GM23338 (cell line): Measurements from ENCODE around the gene ELL2. TPM values are rescaled to one million over a fixed set of nuclear protein-coding genes. Genes with fewer than 3 reads are reported as not detected.

Experiments used
- ATAC-seq: fragments of 200-7000 bp; cut with Tn5 transposase; 3 replicates; pipeline ENCODE4 v1.9.1; 2020
- DNase-seq: peaks from one replicate; pipeline ENCODE4 v3.0.0-alpha.2; 2015; ENCODE audit warnings: low spot score
- H2AFZ ChIP-seq: fragments of 200-600 bp; sonication (generic); 2 replicates; pipeline ENCODE4 v1.8.0; 2016; ENCODE audit warnings: antibody characterized with exemption, mild to moderate bottlenecking, moderate library complexity
- H3F3A ChIP-seq: fragments of 200-600 bp; sonication (generic); replicated peaks from 2 replicates; pipeline ENCODE4 v1.8.0; 2017; ENCODE audit warnings: antibody characterized with exemption, mixed run types, low read depth
- H3K27ac ChIP-seq: fragments of 200-600 bp; sonication (generic); 2 replicates; pipeline ENCODE4 v1.6.1; 2016; ENCODE audit warnings: low read depth
- H3K27me3 ChIP-seq: fragments of 200-600 bp; sonication (generic); 2 replicates; pipeline ENCODE4 v1.8.0; 2016; ENCODE audit warnings: mild to moderate bottlenecking, mixed run types, moderate library complexity; ENCODE audit not compliant: insufficient read depth
- H3K36me3 ChIP-seq: fragments of 200-600 bp; sonication (generic); 2 replicates; pipeline ENCODE4 v1.8.0; 2016; ENCODE audit warnings: mild to moderate bottlenecking; ENCODE audit not compliant: insufficient read depth
- H3K4me1 ChIP-seq: fragments of 200-600 bp; sonication (generic); 2 replicates; pipeline ENCODE4 v1.8.0; 2016; ENCODE audit warnings: mild to moderate bottlenecking, moderate library complexity; ENCODE audit not compliant: insufficient read depth
- H3K4me2 ChIP-seq: fragments of 200-600 bp; sonication (generic); 2 replicates; pipeline ENCODE4 v1.7.1; 2017; ENCODE audit warnings: mixed run types
- H3K4me3 ChIP-seq: fragments of 200-600 bp; sonication (generic); 2 replicates; pipeline ENCODE4 v1.6.1; 2016; ENCODE audit warnings: mixed run types
- H3K79me2 ChIP-seq: fragments of 200-600 bp; sonication (generic); replicated peaks from 2 replicates; pipeline ENCODE4 v1.8.0; 2017; ENCODE audit warnings: mild to moderate bottlenecking; ENCODE audit not compliant: insufficient read depth
- H3K9me2 ChIP-seq: fragments of 200-600 bp; sonication (generic); 2 replicates; pipeline ENCODE4 v1.8.0; 2017; ENCODE audit not compliant: insufficient read depth
- H4K20me1 ChIP-seq: fragments of 200-600 bp; sonication (generic); replicated peaks from 2 replicates; pipeline ENCODE4 v1.8.0; 2017; ENCODE audit warnings: mild to moderate bottlenecking; ENCODE audit not compliant: insufficient read depth
- H3K27ac Mint-ChIP-seq: 2 replicates; pipeline ENCODE4 v1.8.0; 2020; ENCODE audit warnings: inconsistent platforms, mild to moderate bottlenecking, moderate library complexity, mixed read lengths
- H3K27me3 Mint-ChIP-seq: 3 replicates; pipeline ENCODE4 v1.8.0; 2022; ENCODE audit warnings: low read depth, mild to moderate bottlenecking, moderate library complexity, mixed read lengths, inconsistent platforms; ENCODE audit not compliant: insufficient read depth, poor library complexity
- H3K36me3 Mint-ChIP-seq: 3 replicates; pipeline ENCODE4 v1.8.0; 2021; ENCODE audit warnings: low read depth, mild to moderate bottlenecking, inconsistent platforms, moderate library complexity, mixed read lengths
- H3K4me1 Mint-ChIP-seq: 3 replicates; pipeline ENCODE4 v1.8.0; 2020; ENCODE audit warnings: mild to moderate bottlenecking, inconsistent platforms, mixed read lengths
- H3K4me3 Mint-ChIP-seq: 3 replicates; pipeline ENCODE4 v1.8.0; 2021; ENCODE audit warnings: moderate library complexity, mild to moderate bottlenecking, inconsistent platforms, mixed read lengths
- H3K9me3 Mint-ChIP-seq: 3 replicates; pipeline ENCODE4 v1.8.0; 2020; ENCODE audit warnings: moderate library complexity, mild to moderate bottlenecking, inconsistent platforms, mixed read lengths
- CTCF ChIP-seq, 2 experiments: fragments of 200-600 bp in 1 of 2; sonication (generic) in 1 of 2; conservative IDR thresholded peaks; 2 replicates each; pipeline versions ENCODE4 v1.5.1 to v1.6.1; 2016 to 2017; ENCODE audit warnings: antibody characterized with exemption in 2 of 2, low read depth in 2 of 2, mild to moderate bottlenecking in 2 of 2, moderate library complexity in 1 of 2
- EZH2 ChIP-seq: fragments of 200-600 bp; sonication (generic); IDR thresholded peaks from one replicate; pipeline ENCODE4 v1.8.0; 2017; ENCODE audit warnings: antibody characterized with exemption, mild to moderate bottlenecking, low read depth; ENCODE audit not compliant: unreplicated experiment
- EZH2phosphoT487 ChIP-seq: fragments of 200-600 bp; sonication (generic); IDR thresholded peaks from one replicate; pipeline ENCODE4 v1.8.1; 2018; ENCODE audit warnings: antibody characterized with exemption; ENCODE audit not compliant: unreplicated experiment
- NANOG ChIP-seq: IDR thresholded peaks from 2 replicates; pipeline ENCODE4 v1.6.1; 2016; ENCODE audit warnings: antibody characterized with exemption, borderline replicate concordance
- REST ChIP-seq: IDR thresholded peaks from one replicate; pipeline ENCODE4 v1.6.1; 2018; ENCODE audit warnings: antibody characterized with exemption; ENCODE audit not compliant: unreplicated experiment
- STAT1 ChIP-seq: IDR thresholded peaks from one replicate; pipeline ENCODE4 v1.6.1; 2016; ENCODE audit warnings: antibody characterized with exemption; ENCODE audit not compliant: unreplicated experiment
- ZNF114 ChIP-seq: fragments of 250-450 bp; sonication (Bioruptor Pico); IDR thresholded peaks from 2 replicates; pipeline ENCODE4 v1.5.0; 2020; ENCODE audit warnings: mild to moderate bottlenecking, moderate library complexity
- polyA plus RNA-seq: library from polyadenylated mRNA; unstranded; fragments of >200 nt; fragmentation: Nextera tagmentation; extraction: Ambion mirVana; gene quantifications from 2 replicates; pipeline ENCODE4 v1.2.1, GENCODE V29; 2016
- total RNA-seq: library from RNA; depleted of rRNA; stranded (reverse); fragments of >200 nt; shearing (Covaris generic); gene quantifications from 2 replicates; pipeline ENCODE4 v1.2.3, GENCODE V29; 2014

Gene ELL2
- total and polyA plus RNA-seq, 2 experiments from 2014 or later, result 7.4 to 32.6 TPM

- no peak for DNase-seq
- Mint-ChIP-seq H3K4me3 (no peak overlapping the region), H3K27ac (no peak overlapping the region), H3K36me3 (0 out of 3 replicates have a peak, but pooled peaks cover 3% of the 10 kb centered on the region), H3K9me3 (no peaks in the 10 kb centered on the region), H3K4me1 (peaks cover 19% of the 10 kb centered on the region), H3K27me3 (no peaks in the 10 kb centered on the region)
- H3K4me3 ChIP-seq, result no peak overlapping the region
- no peak overlapping the region for H3K27ac ChIP-seq
- no peak for ATAC-seq
- H3F3A ChIP-seq, result no peaks in the 10 kb centered on the region
- H3K27me3 ChIP-seq, result no peaks in the 10 kb centered on the region
- peaks cover 17% of the 10 kb centered on the region for H3K4me1 ChIP-seq
- H4K20me1 ChIP-seq, result no peaks in the 10 kb centered on the region
- no peak overlapping the region for H2AFZ ChIP-seq
- no peaks in the 10 kb centered on the region for H3K9me2 ChIP-seq
- no peaks in the 10 kb centered on the region for H3K36me3 ChIP-seq
- TF ChIP-seq ZNF114 (CRISPR knock-in tag) (no peak), EZH2phosphoT487 (no peak), NANOG (no peak), STAT1 (no peak), REST (no peak)
- H3K4me2 ChIP-seq, result no peak overlapping the region
- no peaks in the 10 kb centered on the region for H3K79me2 ChIP-seq
These were observed 70.2 kb downstream of the ELL2 start for GRCh38 chr5:95891499-95891898.

- DNase-seq (no peak), ATAC-seq (no peak)
- TF ChIP-seq EZH2 (no peak), REST (no peak), CTCF (conservative IDR thresholded peaks at IDR 0.05; ENCODE audit: low read depth in 2 of 2) (no peak)
- Histone ChIP-seq H2AFZ (no peak overlapping the region), H3F3A (no peaks in the 10 kb centered on the region), H4K20me1 (no peaks in the 10 kb centered on the region), H3K27me3 (no peaks in the 10 kb centered on the region), H3K4me1 (no peaks in the 10 kb centered on the region), H3K27ac (no peak overlapping the region), H3K4me3 (no peak overlapping the region), H3K4me2 (no peak overlapping the region), H3K36me3 (no peaks in the 10 kb centered on the region), H3K79me2 (no peaks in the 10 kb centered on the region), H3K9me2 (no peaks in the 10 kb centered on the region)
- no peak overlapping the region for H3K4me3 Mint-ChIP-seq
- H3K9me3 Mint-ChIP-seq, result no peaks in the 10 kb centered on the region
- 0 out of 3 replicates have a peak, but pooled peaks cover 3% of the 10 kb centered on the region for H3K36me3 Mint-ChIP-seq
- no peaks in the 10 kb centered on the region for H3K4me1 Mint-ChIP-seq
- no peak overlapping the region for H3K27ac Mint-ChIP-seq
- no peaks in the 10 kb centered on the region for H3K27me3 Mint-ChIP-seq
These were observed 72.6 kb downstream of the ELL2 start for GRCh38 chr5:95889076-95889475.
